ENCODE data around the gene TTC22. TPM values are rescaled to one million over a fixed set of nuclear protein-coding genes. Genes with fewer than 3 reads are reported as not detected.
"Not testable (repeated sequence)": the region's sequence is repeated elsewhere in the genome, so short reads cannot be mapped to it uniquely, and the experiment has no call there.

TTC22 gene
- polyA plus RNA-seq, 1 experiment, result not detected

- Histone ChIP-seq H3K36me3 (ENCODE audit: control insufficient read depth, insufficient read depth, low read length) (no peaks in the 10 kb centered on the region), H3K27me3 (ENCODE audit: control insufficient read depth, insufficient read depth, low read length) (peaks cover 24% of the 10 kb centered on the region), H3K4me3 (ENCODE audit: low read depth, low read length) (no peak overlapping the region)
- no peak for DNase-seq (ENCODE audit: low read depth)
- POLR2A ChIA-PET, result no interaction called here
- CTCF ChIA-PET, result no interaction called here
- TF ChIP-seq, protein P1, sequence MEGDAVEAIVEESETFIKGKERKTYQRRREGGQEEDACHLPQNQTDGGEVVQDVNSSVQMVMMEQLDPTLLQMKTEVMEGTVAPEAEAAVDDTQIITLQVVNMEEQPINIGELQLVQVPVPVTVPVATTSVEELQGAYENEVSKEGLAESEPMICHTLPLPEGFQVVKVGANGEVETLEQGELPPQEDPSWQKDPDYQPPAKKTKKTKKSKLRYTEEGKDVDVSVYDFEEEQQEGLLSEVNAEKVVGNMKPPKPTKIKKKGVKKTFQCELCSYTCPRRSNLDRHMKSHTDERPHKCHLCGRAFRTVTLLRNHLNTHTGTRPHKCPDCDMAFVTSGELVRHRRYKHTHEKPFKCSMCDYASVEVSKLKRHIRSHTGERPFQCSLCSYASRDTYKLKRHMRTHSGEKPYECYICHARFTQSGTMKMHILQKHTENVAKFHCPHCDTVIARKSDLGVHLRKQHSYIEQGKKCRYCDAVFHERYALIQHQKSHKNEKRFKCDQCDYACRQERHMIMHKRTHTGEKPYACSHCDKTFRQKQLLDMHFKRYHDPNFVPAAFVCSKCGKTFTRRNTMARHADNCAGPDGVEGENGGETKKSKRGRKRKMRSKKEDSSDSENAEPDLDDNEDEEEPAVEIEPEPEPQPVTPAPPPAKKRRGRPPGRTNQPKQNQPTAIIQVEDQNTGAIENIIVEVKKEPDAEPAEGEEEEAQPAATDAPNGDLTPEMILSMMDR (IDR thresholded peaks at IDR 0.05; ENCODE audit: insufficient read depth, low read depth, low read length), result no peak
Observed at GRCh38 chr1:54782588-54782987, 18.5 kb downstream of the TTC22 start.

- POLR2A ChIA-PET, result no interaction called here
- no peaks in the 10 kb centered on the region for H3K36me3 ChIP-seq (ENCODE audit: control insufficient read depth, insufficient read depth, low read length)
- DNase-seq (ENCODE audit: low read depth), result no peak
- peaks cover 26% of the 10 kb centered on the region for H3K27me3 ChIP-seq (ENCODE audit: control insufficient read depth, insufficient read depth, low read length)
- H3K4me3 ChIP-seq (ENCODE audit: low read depth, low read length), result no peak overlapping the region
- TF ChIP-seq, protein P1 (IDR thresholded peaks at IDR 0.05; ENCODE audit: insufficient read depth, low read depth, low read length), result no peak
- CTCF ChIA-PET, result no interaction called here
Observed at GRCh38 chr1:54782156-54782555, 19.0 kb downstream of the TTC22 start.

GRCh38 chr1:54781023-54781723 is 19.9 kb downstream of the TTC22 start:
- CTCF ChIA-PET, result no interaction called here
- Histone ChIP-seq H3K36me3 (ENCODE audit: control insufficient read depth, insufficient read depth, low read length) (no peaks in the 10 kb centered on the region), H3K27me3 (ENCODE audit: control insufficient read depth, insufficient read depth, low read length) (peaks cover 26% of the 10 kb centered on the region), H3K4me3 (ENCODE audit: low read depth, low read length) (no peak overlapping the region)
- no peak for DNase-seq (ENCODE audit: low read depth)
- POLR2A ChIA-PET, result no interaction called here
- TF ChIP-seq, protein P1 (IDR thresholded peaks at IDR 0.05; ENCODE audit: insufficient read depth, low read depth, low read length), result no peak

DNA sequence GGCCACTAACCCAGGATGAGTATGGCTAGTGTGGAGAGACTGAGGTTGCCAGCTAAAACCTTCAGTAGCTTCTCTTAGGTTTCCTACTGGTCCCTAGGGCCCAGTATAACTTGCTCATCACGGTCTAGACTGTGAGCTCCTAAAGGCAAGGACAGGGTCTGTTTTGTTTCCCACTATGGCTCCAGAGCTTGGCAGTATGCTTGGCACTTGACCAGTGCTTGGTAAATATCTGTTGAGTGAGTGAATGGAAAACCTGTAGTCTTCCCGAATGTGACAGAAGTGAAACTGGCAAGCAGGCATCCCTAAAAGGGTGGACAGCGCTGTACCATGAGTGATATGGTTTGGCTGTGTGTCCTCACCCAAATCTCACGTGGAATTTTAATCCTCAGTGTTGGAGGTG is 23.7 kb downstream of the TTC22 start:
- DNase-seq (ENCODE audit: low read depth), result no peak
- ChIA-PET CTCF (no interaction called here), POLR2A (no interaction called here)
- no peak overlapping the region for H3K4me3 ChIP-seq (ENCODE audit: low read depth, low read length)
- TF ChIP-seq, protein P1 (IDR thresholded peaks at IDR 0.05; ENCODE audit: insufficient read depth, low read depth, low read length), result no peak
- H3K27me3 ChIP-seq (ENCODE audit: control insufficient read depth, insufficient read depth, low read length), result peaks cover 20% of the 10 kb centered on the region
- H3K36me3 ChIP-seq (ENCODE audit: control insufficient read depth, insufficient read depth, low read length), result no peaks in the 10 kb centered on the region

DNA sequence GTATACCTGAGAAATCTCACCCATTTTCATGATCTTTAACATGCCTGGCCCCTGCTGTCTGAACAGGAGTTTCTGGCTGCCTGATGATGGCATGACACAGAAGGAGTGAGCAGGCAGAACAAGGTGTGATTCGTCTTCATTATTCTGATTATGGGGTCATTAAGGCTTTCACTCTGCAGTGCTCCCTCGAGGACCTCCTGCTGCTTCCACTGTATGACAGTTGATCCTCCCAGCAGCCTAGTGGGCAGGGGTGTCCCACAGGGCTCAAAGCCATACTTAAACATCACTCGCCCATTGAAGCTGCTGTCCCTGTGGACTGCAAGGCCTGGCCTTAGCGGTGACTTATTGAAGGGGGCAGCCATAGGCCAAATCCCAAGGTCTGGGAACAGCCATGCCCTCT is 24.1 kb downstream of the TTC22 start:
- DNase-seq (ENCODE audit: low read depth), result no peak
- Histone ChIP-seq H3K27me3 (ENCODE audit: control insufficient read depth, insufficient read depth, low read length) (peaks cover 17% of the 10 kb centered on the region), H3K4me3 (ENCODE audit: low read depth, low read length) (no peak overlapping the region), H3K36me3 (ENCODE audit: control insufficient read depth, insufficient read depth, low read length) (no peaks in the 10 kb centered on the region)
- POLR2A ChIA-PET, result no interaction called here
- CTCF ChIA-PET, result no interaction called here
- TF ChIP-seq, protein P1 (IDR thresholded peaks at IDR 0.05; ENCODE audit: insufficient read depth, low read depth, low read length), result no peak

DNA sequence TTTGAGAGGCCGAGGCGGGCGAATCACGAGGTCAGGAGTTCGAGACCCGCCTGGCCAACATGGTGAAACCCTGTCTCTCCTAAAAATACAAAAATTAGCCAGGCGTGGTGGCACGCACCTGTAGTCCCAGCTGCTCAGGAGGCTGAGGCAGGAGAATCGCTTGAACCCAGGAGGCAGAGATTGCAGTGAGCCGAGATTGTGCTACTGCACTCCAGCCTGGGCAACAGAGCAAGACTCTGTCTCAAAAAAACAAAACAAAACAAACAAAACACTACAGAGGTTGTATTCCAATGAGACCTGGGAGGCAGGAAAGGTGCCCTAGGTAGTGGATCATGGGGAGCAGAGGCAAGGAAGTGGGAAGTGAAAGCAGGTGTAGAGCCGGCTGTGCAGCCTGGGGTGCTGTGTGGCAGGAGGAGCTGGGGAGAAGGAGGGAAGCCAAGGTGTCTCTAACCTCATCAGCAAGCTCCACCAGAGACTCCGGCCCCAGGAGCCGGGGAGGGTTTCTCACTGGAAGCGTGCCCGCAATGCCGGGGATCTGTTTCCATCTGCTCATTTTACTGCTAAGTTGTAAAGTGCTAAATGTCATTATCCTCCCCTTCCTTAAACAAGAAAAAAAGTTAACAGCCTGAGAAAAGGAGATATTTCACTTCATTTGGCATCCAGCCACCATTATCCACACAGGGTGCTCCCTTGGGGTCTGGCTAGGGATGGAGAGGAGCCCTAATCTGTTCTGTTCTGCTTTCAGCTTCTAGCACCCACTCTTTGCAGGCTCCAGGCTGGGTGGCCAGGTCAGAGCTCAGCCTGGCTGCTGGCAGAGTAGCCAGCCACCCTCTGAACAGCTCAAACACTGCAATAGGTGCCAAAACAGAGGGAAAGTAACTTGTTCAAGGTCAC is 25.0 kb downstream of the TTC22 start:
- H3K36me3 ChIP-seq (ENCODE audit: control insufficient read depth, insufficient read depth, low read length); CTCF ChIA-PET; DNase-seq (ENCODE audit: low read depth); POLR2A ChIA-PET; H3K4me3 ChIP-seq (ENCODE audit: low read depth, low read length): not testable (repeated sequence)
- H3K27me3 ChIP-seq (ENCODE audit: control insufficient read depth, insufficient read depth, low read length), result peaks cover 13% of the 10 kb centered on the region

All from BJ (cell line).